Neural cell (in vitro differentiated cells): ENCODE results near the gene EEF1AKMT2. TPM values are rescaled to one million over a fixed set of nuclear protein-coding genes. Genes with fewer than 3 reads are reported as not detected.
"Not testable (repeated sequence)": the region's sequence is repeated elsewhere in the genome, so short reads cannot be mapped to it uniquely, and the experiment has no call there.

Experiments used
- H2AFZ ChIP-seq: fragments of 200-600, 300-800 bp; sonication (generic), shearing (Covaris generic); 2 replicates; pipeline ENCODE4 v1.6.0; 2014; ENCODE audit warnings: low read depth, mild to moderate bottlenecking, antibody characterized with exemption, low read length, moderate library complexity
- H3F3A ChIP-seq: fragments of 200-600 bp; shearing (Covaris generic); 2 replicates; pipeline ENCODE4 v1.6.1; 2016; ENCODE audit warnings: mild to moderate bottlenecking, moderate library complexity, mixed read lengths, antibody characterized with exemption, low read length; ENCODE audit not compliant: insufficient read depth, poor library complexity, severe bottlenecking
- H3K27ac ChIP-seq: fragments of 200-600, 300-800 bp; sonication (generic), shearing (Covaris generic); 2 replicates; pipeline ENCODE4 v1.5.1; 2014; ENCODE audit warnings: mild to moderate bottlenecking, low read length, moderate library complexity
- H3K27me3 ChIP-seq: fragments of 300-800, 200-600 bp; sonication (generic), shearing (Covaris generic); 2 replicates; pipeline ENCODE4 v1.6.0; 2014; ENCODE audit warnings: mild to moderate bottlenecking, low read depth, low read length, moderate library complexity; ENCODE audit not compliant: insufficient read depth
- H3K36me3 ChIP-seq: fragments of 300-800, 200-600 bp; sonication (generic), shearing (Covaris generic); 2 replicates; pipeline ENCODE4 v1.5.1; 2014; ENCODE audit warnings: mild to moderate bottlenecking, antibody characterized with exemption, low read length, moderate library complexity; ENCODE audit not compliant: insufficient read depth
- H3K4me2 ChIP-seq: fragments of 300-800, 200-600 bp; sonication (generic), shearing (Covaris generic); 2 replicates; pipeline ENCODE4 v1.6.0; 2014; ENCODE audit warnings: mild to moderate bottlenecking, low read length
- H3K4me3 ChIP-seq: fragments of 300-800, 200-600 bp; sonication (generic), shearing (Covaris generic); 2 replicates; pipeline ENCODE4 v1.5.1; 2014; ENCODE audit warnings: mild to moderate bottlenecking, low read length, moderate library complexity
- H3K79me2 ChIP-seq: fragments of 200-600 bp; shearing (Covaris generic); replicated peaks from 2 replicates; pipeline ENCODE4 v1.6.0; 2014; ENCODE audit warnings: mild to moderate bottlenecking, low read length, moderate library complexity; ENCODE audit not compliant: insufficient read depth
- H3K9ac ChIP-seq: fragments of 300-800, 200-600 bp; sonication (generic), shearing (Covaris generic); 2 replicates; pipeline ENCODE4 v1.6.1; 2016; ENCODE audit warnings: mild to moderate bottlenecking, low read length, mixed read lengths
- H3K9me2 ChIP-seq: fragments of 200-600 bp; shearing (Covaris generic); 2 replicates; pipeline ENCODE4 v1.6.1; 2016; ENCODE audit warnings: mild to moderate bottlenecking, low read length, mixed read lengths; ENCODE audit not compliant: insufficient read depth
- H3K9me3 ChIP-seq: fragments of 200-600, 300-800 bp; sonication (generic), shearing (Covaris generic); 2 replicates; pipeline ENCODE4 v1.6.1; 2016; ENCODE audit warnings: mild to moderate bottlenecking, mixed run types, low read length, moderate library complexity, mixed read lengths
- H4K20me1 ChIP-seq: fragments of 200-600 bp; shearing (Covaris generic); 2 replicates; pipeline ENCODE4 v1.6.1; 2016; ENCODE audit warnings: mild to moderate bottlenecking, mixed run types; ENCODE audit not compliant: insufficient read depth
- CTCF ChIP-seq: fragments of 450-650 bp; IDR thresholded peaks from 2 replicates; pipeline ENCODE4 v1.5.1; 2014; ENCODE audit warnings: antibody characterized with exemption, mild to moderate bottlenecking, moderate library complexity; ENCODE audit not compliant: poor library complexity, severe bottlenecking
- EP300 ChIP-seq: fragments of 450-650 bp; conservative IDR thresholded peaks from 2 replicates; pipeline ENCODE4 v1.6.1; 2014; ENCODE audit warnings: antibody characterized with exemption, mild to moderate bottlenecking, moderate library complexity; ENCODE audit not compliant: poor library complexity, severe bottlenecking
- EZH2 ChIP-seq: fragments of 200-600, 300-800 bp; shearing (Covaris generic), sonication (generic); IDR thresholded peaks from 2 replicates; pipeline ENCODE4 v1.6.1; 2014; ENCODE audit warnings: antibody characterized with exemption, low read length, borderline replicate concordance, mild to moderate bottlenecking; ENCODE audit not compliant: insufficient read depth, poor library complexity, severe bottlenecking
- MXI1 ChIP-seq: fragments of 450-650 bp; conservative IDR thresholded peaks from 2 replicates; pipeline ENCODE4 v1.6.1; 2014; ENCODE audit warnings: antibody characterized with exemption, mild to moderate bottlenecking; ENCODE audit not compliant: poor library complexity, severe bottlenecking
- POLR2AphosphoS5 ChIP-seq: IDR thresholded peaks from 2 replicates; pipeline ENCODE4 v1.6.1; 2012
- RAD21 ChIP-seq: fragments of 450-650 bp; conservative IDR thresholded peaks from 2 replicates; pipeline ENCODE4 v1.6.1; 2014; ENCODE audit warnings: antibody characterized with exemption, mild to moderate bottlenecking, moderate library complexity
- SMC3 ChIP-seq: fragments of 450-650 bp; conservative IDR thresholded peaks from 2 replicates; pipeline ENCODE4 v1.6.1; 2014; ENCODE audit warnings: antibody characterized with exemption, mild to moderate bottlenecking, moderate library complexity; ENCODE audit not compliant: poor library complexity
- TAF1 ChIP-seq: IDR thresholded peaks from 2 replicates; pipeline ENCODE4 v1.6.1; 2012; ENCODE audit warnings: low read depth
- polyA plus RNA-seq: library from polyadenylated mRNA; depleted of rRNA; stranded (reverse); fragments of >200 nt; gene quantifications from 2 replicates; pipeline ENCODE4 v1.2.3, GENCODE V29; 2014
- TF ChIP-seq, protein P1 (sequence below): IDR thresholded peaks from 2 replicates; pipeline ENCODE4 v1.6.1; 2012; ENCODE audit warnings: borderline replicate concordance

The EEF1AKMT2 gene
- polyA plus RNA-seq, 1 donor from 2014 or later: 63.7 TPM

DNA sequence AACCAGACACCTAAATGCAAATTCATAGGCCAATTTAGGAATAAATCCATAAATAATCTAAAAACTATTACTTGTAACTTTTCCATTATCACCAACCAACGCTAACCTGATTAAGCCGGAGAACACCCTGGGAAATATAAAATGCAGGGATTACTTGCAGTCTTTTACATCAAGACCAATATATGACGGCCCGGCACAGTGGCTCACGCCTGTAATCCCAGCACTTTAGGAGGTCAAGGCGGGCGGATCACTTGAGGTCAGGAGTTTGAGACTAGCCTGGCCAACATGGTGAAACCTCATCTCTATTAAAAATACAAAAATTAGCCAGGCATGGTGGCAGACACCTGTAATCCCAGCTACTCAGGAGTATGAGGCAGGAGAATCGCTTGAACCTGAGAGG lies 45.2 kb downstream of the EEF1AKMT2 start:
- H3F3A ChIP-seq, H3K9me2 ChIP-seq, H3K27me3 ChIP-seq, H3K27ac ChIP-seq, H3K9ac ChIP-seq, H3K9me3 ChIP-seq, H2AFZ ChIP-seq, H4K20me1 ChIP-seq, H3K36me3 ChIP-seq, H3K4me3 ChIP-seq, H3K4me2 ChIP-seq: not testable (repeated sequence)
- H3K79me2 ChIP-seq: peaks cover 15% of the 10 kb centered on the region

GRCh38 chr10:124745673-124746072 lies 46.0 kb downstream of the EEF1AKMT2 start:
- no peaks in the 10 kb centered on the region for H3K9me2 ChIP-seq
- no peaks in the 10 kb centered on the region for H3K9me3 ChIP-seq
- H2AFZ ChIP-seq: no peak overlapping the region
- H3F3A ChIP-seq: peaks cover 4% of the 10 kb centered on the region
- no peak overlapping the region for H3K4me2 ChIP-seq
- H3K79me2 ChIP-seq: peaks cover 22% of the 10 kb centered on the region
- no peak overlapping the region for H3K27ac ChIP-seq
- no peaks in the 10 kb centered on the region for H3K36me3 ChIP-seq
- no peak overlapping the region for H3K4me3 ChIP-seq
- no peaks in the 10 kb centered on the region for H3K27me3 ChIP-seq
- H3K9ac ChIP-seq: no peak overlapping the region
- TF ChIP-seq SMC3 (peak; percentile 45), POLR2AphosphoS5 (no peak), RAD21 (peak; percentile 60), CTCF (peak; percentile 60), EZH2 (no peak), TAF1 (no peak), EP300 (no peak), MXI1 (no peak)
- TF ChIP-seq, protein P1, sequence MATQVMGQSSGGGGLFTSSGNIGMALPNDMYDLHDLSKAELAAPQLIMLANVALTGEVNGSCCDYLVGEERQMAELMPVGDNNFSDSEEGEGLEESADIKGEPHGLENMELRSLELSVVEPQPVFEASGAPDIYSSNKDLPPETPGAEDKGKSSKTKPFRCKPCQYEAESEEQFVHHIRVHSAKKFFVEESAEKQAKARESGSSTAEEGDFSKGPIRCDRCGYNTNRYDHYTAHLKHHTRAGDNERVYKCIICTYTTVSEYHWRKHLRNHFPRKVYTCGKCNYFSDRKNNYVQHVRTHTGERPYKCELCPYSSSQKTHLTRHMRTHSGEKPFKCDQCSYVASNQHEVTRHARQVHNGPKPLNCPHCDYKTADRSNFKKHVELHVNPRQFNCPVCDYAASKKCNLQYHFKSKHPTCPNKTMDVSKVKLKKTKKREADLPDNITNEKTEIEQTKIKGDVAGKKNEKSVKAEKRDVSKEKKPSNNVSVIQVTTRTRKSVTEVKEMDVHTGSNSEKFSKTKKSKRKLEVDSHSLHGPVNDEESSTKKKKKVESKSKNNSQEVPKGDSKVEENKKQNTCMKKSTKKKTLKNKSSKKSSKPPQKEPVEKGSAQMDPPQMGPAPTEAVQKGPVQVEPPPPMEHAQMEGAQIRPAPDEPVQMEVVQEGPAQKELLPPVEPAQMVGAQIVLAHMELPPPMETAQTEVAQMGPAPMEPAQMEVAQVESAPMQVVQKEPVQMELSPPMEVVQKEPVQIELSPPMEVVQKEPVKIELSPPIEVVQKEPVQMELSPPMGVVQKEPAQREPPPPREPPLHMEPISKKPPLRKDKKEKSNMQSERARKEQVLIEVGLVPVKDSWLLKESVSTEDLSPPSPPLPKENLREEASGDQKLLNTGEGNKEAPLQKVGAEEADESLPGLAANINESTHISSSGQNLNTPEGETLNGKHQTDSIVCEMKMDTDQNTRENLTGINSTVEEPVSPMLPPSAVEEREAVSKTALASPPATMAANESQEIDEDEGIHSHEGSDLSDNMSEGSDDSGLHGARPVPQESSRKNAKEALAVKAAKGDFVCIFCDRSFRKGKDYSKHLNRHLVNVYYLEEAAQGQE: no peak
- H4K20me1 ChIP-seq: no peaks in the 10 kb centered on the region

GRCh38 chr10:124745252-124745651 lies 46.4 kb downstream of the EEF1AKMT2 start:
- Histone ChIP-seq H2AFZ (no peak overlapping the region), H3K79me2 (peaks cover 26% of the 10 kb centered on the region), H3F3A (peaks cover 4% of the 10 kb centered on the region), H3K9ac (no peak overlapping the region), H3K9me3 (no peaks in the 10 kb centered on the region), H4K20me1 (no peaks in the 10 kb centered on the region), H3K36me3 (no peaks in the 10 kb centered on the region), H3K9me2 (no peaks in the 10 kb centered on the region), H3K27me3 (no peaks in the 10 kb centered on the region), H3K4me2 (no peak overlapping the region), H3K27ac (no peak overlapping the region), H3K4me3 (no peak overlapping the region)
- TF ChIP-seq CTCF (no peak), POLR2AphosphoS5 (no peak), EZH2 (no peak)
- TF ChIP-seq, protein P1: no peak
